ENCODE measurements around the gene MIP. TPM values are rescaled to one million over a fixed set of nuclear protein-coding genes. Genes with fewer than 3 reads are reported as not detected.

The MIP gene
- total and polyA plus RNA-seq, 2 of the 13 experiments (the other 11 are each of a cell fraction or from before 2014, with no cell fraction given): not detected

DNA sequence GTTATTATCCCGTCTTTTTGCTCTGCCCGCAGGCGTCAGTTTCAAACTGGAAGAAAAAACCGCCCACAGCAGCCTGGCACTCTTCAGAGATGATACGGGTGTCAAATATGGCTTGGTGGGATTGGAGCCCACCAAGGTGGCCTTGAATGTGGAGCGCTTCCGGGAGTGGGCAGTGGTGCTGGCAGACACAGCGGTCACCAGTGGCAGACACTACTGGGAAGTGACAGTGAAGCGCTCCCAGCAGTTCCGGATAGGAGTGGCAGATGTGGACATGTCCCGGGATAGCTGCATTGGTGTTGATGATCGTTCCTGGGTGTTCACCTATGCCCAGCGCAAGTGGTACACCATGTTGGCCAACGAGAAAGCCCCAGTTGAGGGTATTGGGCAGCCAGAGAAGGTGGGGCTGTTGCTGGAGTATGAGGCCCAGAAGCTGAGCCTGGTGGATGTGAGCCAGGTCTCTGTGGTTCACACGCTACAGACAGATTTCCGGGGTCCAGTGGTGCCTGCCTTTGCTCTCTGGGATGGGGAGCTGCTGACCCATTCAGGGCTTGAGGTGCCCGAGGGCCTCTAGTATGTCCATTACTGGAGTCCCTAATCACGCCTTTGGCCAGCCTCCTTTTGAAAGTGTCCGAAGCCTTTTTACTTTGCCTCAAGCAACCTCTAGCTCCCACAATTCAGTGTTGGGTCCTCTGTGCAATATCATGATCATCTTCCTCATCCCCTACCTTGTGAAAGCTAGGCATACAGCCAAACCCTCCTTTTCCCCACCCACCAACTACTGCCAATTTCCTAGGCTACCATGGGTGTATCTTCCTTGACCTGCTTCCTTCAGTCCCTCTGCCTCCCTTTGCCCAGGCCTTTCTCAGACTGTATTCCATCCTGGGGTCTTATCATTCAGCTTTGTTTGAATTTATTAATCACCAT is 14.8 kb upstream of the MIP start (continued):
- TF ChIP-seq, protein P1, sequence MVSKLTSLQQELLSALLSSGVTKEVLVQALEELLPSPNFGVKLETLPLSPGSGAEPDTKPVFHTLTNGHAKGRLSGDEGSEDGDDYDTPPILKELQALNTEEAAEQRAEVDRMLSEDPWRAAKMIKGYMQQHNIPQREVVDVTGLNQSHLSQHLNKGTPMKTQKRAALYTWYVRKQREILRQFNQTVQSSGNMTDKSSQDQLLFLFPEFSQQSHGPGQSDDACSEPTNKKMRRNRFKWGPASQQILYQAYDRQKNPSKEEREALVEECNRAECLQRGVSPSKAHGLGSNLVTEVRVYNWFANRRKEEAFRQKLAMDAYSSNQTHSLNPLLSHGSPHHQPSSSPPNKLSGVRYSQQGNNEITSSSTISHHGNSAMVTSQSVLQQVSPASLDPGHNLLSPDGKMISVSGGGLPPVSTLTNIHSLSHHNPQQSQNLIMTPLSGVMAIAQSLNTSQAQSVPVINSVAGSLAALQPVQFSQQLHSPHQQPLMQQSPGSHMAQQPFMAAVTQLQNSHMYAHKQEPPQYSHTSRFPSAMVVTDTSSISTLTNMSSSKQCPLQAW (CRISPR knock-in tag; IDR thresholded peaks at IDR 0.05): no peak
- TF ChIP-seq NR2F6 (IDR thresholded peaks at IDR 0.05) (no peak), NR2F6 (CRISPR knock-in tag; IDR thresholded peaks at IDR 0.05) (no peak), ZBTB38 (CRISPR knock-in tag; IDR thresholded peaks at IDR 0.05) (peak; percentile 50; the same call in 1 of the 2 replicates), MZF1 (CRISPR knock-in tag; IDR thresholded peaks at IDR 0.05; ENCODE audit: borderline replicate concordance) (no peak), HOXA3 (CRISPR knock-in tag; IDR thresholded peaks at IDR 0.05) (0 out of 2 replicates have a peak, but pooled peaks have one; percentile 18)

- DNase-seq (ENCODE audit: low spot score) (peak; percentile 82), ATAC-seq (peak; percentile 92), FAIRE-seq (peak; percentile 83)
- in situ Hi-C loops (cut with HindIII; ENCODE audit: extremely low pct_ligation_motif_present, low pct_unique_long_range_greater_than_20kb) (loop anchor here (10.0 kb wide), 1 partner anchor 274 kb away; no protein-coding TSS in a partner anchor), intact Hi-C loops (cut with micrococcal nuclease; ENCODE audit: unreplicated experiment) (loop anchor here (5.0 kb wide), 1 partner anchor 351 kb away; the partner anchor contains the start of genes RPL41 and ZC3H10)
- Histone ChIP-seq H2AFZ (ENCODE audit: low read length) (peak within 1 kb of the TSS; percentile 85), H3K79me2 (ENCODE audit: insufficient read depth, low read length) (peaks cover 16% of the 10 kb centered on the region), H3K36me3 (replicated peaks in 1 of 2; ENCODE audit: control insufficient read depth in 1 of 2, insufficient read depth in 2 of 2, low read length in 2 of 2) (peaks cover 0 to 8% of the 10 kb centered on the region in 2 experiments; a peak in 2 of 5 replicates), H3K4me3 (replicated peaks in 1 of 3; ENCODE audit: insufficient read depth in 1 of 3, low read depth in 2 of 3, low read length in 3 of 3) (peak within 1 kb of the TSS; percentile 79 to 93 (median 80)), H3K9me3 (ENCODE audit: low read length) (no peaks in the 10 kb centered on the region), H3K4me2 (ENCODE audit: low read depth, low read length) (peak within 1 kb of the TSS; percentile 93), H4K20me1 (ENCODE audit: insufficient read depth, low read length) (no peaks in the 10 kb centered on the region), H3K9ac (ENCODE audit: insufficient read depth, low read depth, low read length) (peak within 1 kb of the TSS; percentile 94), H3K27me3 (ENCODE audit: control insufficient read depth in 1 of 2, insufficient read depth in 2 of 2, low read length in 2 of 2) (no peaks in the 10 kb centered on the region; a peak in 1 of 5 replicates), H3K27ac (ENCODE audit: extremely low read length, insufficient read depth, low read length) (peak within 1 kb of the TSS; percentile 86), H3K4me1 (ENCODE audit: insufficient read depth, low read length) (peaks cover 23% of the 10 kb centered on the region)
- BruUV-seq (replicated peaks): TSS peak; percentile 64
- WGBS (ENCODE audit: low lambda C conversion rate): 1% methylated on average over 40 of the region's 43 CpGs
- ChIA-PET POLR2A (interaction anchor here (1.4 to 2.2 kb wide), 4 partner anchors 19 to 247 kb away, joined by 6 to 15 read pairs (median 7); partner anchors contain the start of genes CNPY2, RNF41, STAT2 and TIMELESS), CTCF (ENCODE audit: low intra/inter-chr PET ratio, low total read pairs) (no interaction called here)
- TF ChIP-seq MNT (IDR thresholded peaks at IDR 0.05): peak; percentile 94
- TF ChIP-seq U2AF1 (optimal IDR thresholded peaks at IDR 0.05; ENCODE audit: low read depth, low read length): no peak
- TF ChIP-seq ZNF687 (CRISPR knock-in tag; IDR thresholded peaks at IDR 0.05): peak; percentile 98
- TF ChIP-seq, protein P2, sequence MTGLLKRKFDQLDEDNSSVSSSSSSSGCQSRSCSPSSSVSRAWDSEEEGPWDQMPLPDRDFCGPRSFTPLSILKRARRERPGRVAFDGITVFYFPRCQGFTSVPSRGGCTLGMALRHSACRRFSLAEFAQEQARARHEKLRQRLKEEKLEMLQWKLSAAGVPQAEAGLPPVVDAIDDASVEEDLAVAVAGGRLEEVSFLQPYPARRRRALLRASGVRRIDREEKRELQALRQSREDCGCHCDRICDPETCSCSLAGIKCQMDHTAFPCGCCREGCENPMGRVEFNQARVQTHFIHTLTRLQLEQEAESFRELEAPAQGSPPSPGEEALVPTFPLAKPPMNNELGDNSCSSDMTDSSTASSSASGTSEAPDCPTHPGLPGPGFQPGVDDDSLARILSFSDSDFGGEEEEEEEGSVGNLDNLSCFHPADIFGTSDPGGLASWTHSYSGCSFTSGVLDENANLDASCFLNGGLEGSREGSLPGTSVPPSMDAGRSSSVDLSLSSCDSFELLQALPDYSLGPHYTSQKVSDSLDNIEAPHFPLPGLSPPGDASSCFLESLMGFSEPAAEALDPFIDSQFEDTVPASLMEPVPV (CRISPR knock-in tag; IDR thresholded peaks at IDR 0.05): peak; percentile 77
Measured at GRCh38 chr12:56468216-56469006, 14.0 kb upstream of the MIP start, which contains the start of gene SPRYD4. TSS of gene SPRYD4 (plus strand) at chr12:56468578. CDS start at chr12:56468592, 14 bp downstream.

Measured in HepG2 (cell line).